AG09309 (cell line): Measurements from ENCODE around the gene COPS3.

Experiments
- DNase-seq: peaks from one replicate; pipeline ENCODE4 v3.0.0-alpha.2; 2010; ENCODE audit warnings: low read depth
- H3K4me3 ChIP-seq: 2 replicates; pipeline ENCODE4 v1.5.1; 2011; ENCODE audit warnings: mild to moderate bottlenecking, low read depth, low read length, moderate library complexity; ENCODE audit not compliant: control insufficient read depth
- TF ChIP-seq, protein P1 (sequence below): IDR thresholded peaks from 2 replicates; pipeline ENCODE4 v1.5.1; 2011; ENCODE audit warnings: mild to moderate bottlenecking, low read depth, low read length, inconsistent platforms; ENCODE audit not compliant: insufficient read depth, control insufficient read depth; ENCODE audit errors: missing control alignments

The COPS3 gene

GRCh38 chr17:17200311-17200710 is 80.7 kb downstream of the COPS3 start:
- TF ChIP-seq, protein P1, sequence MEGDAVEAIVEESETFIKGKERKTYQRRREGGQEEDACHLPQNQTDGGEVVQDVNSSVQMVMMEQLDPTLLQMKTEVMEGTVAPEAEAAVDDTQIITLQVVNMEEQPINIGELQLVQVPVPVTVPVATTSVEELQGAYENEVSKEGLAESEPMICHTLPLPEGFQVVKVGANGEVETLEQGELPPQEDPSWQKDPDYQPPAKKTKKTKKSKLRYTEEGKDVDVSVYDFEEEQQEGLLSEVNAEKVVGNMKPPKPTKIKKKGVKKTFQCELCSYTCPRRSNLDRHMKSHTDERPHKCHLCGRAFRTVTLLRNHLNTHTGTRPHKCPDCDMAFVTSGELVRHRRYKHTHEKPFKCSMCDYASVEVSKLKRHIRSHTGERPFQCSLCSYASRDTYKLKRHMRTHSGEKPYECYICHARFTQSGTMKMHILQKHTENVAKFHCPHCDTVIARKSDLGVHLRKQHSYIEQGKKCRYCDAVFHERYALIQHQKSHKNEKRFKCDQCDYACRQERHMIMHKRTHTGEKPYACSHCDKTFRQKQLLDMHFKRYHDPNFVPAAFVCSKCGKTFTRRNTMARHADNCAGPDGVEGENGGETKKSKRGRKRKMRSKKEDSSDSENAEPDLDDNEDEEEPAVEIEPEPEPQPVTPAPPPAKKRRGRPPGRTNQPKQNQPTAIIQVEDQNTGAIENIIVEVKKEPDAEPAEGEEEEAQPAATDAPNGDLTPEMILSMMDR: no peak
- DNase-seq: no peak

DNA sequence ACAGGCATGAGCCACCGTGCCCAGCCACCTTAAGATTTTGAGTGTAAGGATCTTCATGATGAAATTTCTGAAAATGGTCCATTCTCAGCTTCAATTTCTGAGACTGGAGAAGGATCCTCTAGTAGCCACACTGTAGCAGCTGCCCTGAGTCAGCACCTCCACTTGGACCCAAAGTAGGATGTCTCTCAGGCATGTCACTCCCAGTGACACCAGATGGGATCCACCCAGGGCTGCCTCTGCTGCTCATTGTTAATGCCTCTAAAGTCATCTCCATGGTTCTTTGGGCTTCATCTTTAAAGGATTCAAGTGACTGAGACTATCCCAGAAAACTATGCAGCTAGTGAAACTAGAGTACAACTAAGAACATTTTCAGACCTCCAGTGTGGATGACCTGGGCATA is 82.8 kb downstream of the COPS3 start:
- no peak for DNase-seq
- H3K4me3 ChIP-seq: no peak overlapping the region
- TF ChIP-seq, protein P1: no peak

More at GRCh38 chr17:17200311-17200710, 80.7 kb downstream of the COPS3 start:
- H3K4me3 ChIP-seq: no peak overlapping the region

- no peak overlapping the region for H3K4me3 ChIP-seq
- TF ChIP-seq, protein P1: no peak
- DNase-seq: no peak
Observed at GRCh38 chr17:17196776-17197175, 84.3 kb downstream of the COPS3 start.
